ENCODE measurements around the gene CMIP.

CMIP gene

GRCh38 chr16:81719993-81720392 lies 275.4 kb downstream of the CMIP start:
- Histone ChIP-seq H4K20me1 (ENCODE audit: low read depth, low read length) (no peaks in the 10 kb centered on the region), H3K9me3 (ENCODE audit: insufficient read depth, low read length) (no peaks in the 10 kb centered on the region), H3K27me3 (ENCODE audit: low read length) (no peaks in the 10 kb centered on the region), H3K9me2 (replicated peaks; ENCODE audit: insufficient read depth, low read length) (no peaks in the 10 kb centered on the region), H3K36me3 (ENCODE audit: low read length) (no peaks in the 10 kb centered on the region), H3K9ac (ENCODE audit: low read length) (no peak overlapping the region), H3K4me2 (ENCODE audit: low read depth, low read length, poor library complexity, severe bottlenecking) (no peak overlapping the region), H3K79me2 (ENCODE audit: insufficient read depth, low read length) (no peaks in the 10 kb centered on the region), H3K4me3 (ENCODE audit: insufficient read depth, low read length, poor library complexity, severe bottlenecking) (no peak overlapping the region), H3F3A (ENCODE audit: insufficient read depth) (no peaks in the 10 kb centered on the region), H3K27ac (ENCODE audit: low read depth, low read length) (no peak overlapping the region), H2AFZ (ENCODE audit: low read depth, low read length, severe bottlenecking) (no peak overlapping the region)
- TF ChIP-seq EZH2phosphoT487 (conservative IDR thresholded peaks at IDR 0.05; ENCODE audit: low read length) (no peak), CTCF (IDR thresholded peaks at IDR 0.05; ENCODE audit: insufficient read depth, low read length, poor library complexity, severe bottlenecking) (no peak)

- H3K9me3 ChIP-seq (ENCODE audit: insufficient read depth, low read length): no peaks in the 10 kb centered on the region
- H3K27me3 ChIP-seq (ENCODE audit: low read length): no peaks in the 10 kb centered on the region
- no peaks in the 10 kb centered on the region for H3K79me2 ChIP-seq (ENCODE audit: insufficient read depth, low read length)
- no peak overlapping the region for H3K4me3 ChIP-seq (ENCODE audit: insufficient read depth, low read length, poor library complexity, severe bottlenecking)
- H2AFZ ChIP-seq (ENCODE audit: low read depth, low read length, severe bottlenecking): no peak overlapping the region
- no peaks in the 10 kb centered on the region for H3F3A ChIP-seq (ENCODE audit: insufficient read depth)
- H4K20me1 ChIP-seq (ENCODE audit: low read depth, low read length): no peaks in the 10 kb centered on the region
- H3K9me2 ChIP-seq (replicated peaks; ENCODE audit: insufficient read depth, low read length): no peaks in the 10 kb centered on the region
- H3K36me3 ChIP-seq (ENCODE audit: low read length): no peaks in the 10 kb centered on the region
- no peak overlapping the region for H3K4me2 ChIP-seq (ENCODE audit: low read depth, low read length, poor library complexity, severe bottlenecking)
- TF ChIP-seq CTCF (IDR thresholded peaks at IDR 0.05; ENCODE audit: insufficient read depth, low read length, poor library complexity, severe bottlenecking) (no peak), EZH2phosphoT487 (conservative IDR thresholded peaks at IDR 0.05; ENCODE audit: low read length) (no peak)
- no peak overlapping the region for H3K9ac ChIP-seq (ENCODE audit: low read length)
- no peak overlapping the region for H3K27ac ChIP-seq (ENCODE audit: low read depth, low read length)
These were observed 276.6 kb downstream of the CMIP start for GRCh38 chr16:81720973-81721906.

GRCh38 chr16:81723098-81723723 lies 278.6 kb downstream of the CMIP start:
- H2AFZ ChIP-seq (ENCODE audit: low read depth, low read length, severe bottlenecking): no peak overlapping the region
- no peaks in the 10 kb centered on the region for H3K79me2 ChIP-seq (ENCODE audit: insufficient read depth, low read length)
- H3K27me3 ChIP-seq (ENCODE audit: low read length): no peaks in the 10 kb centered on the region
- no peak overlapping the region for H3K27ac ChIP-seq (ENCODE audit: low read depth, low read length)
- no peaks in the 10 kb centered on the region for H4K20me1 ChIP-seq (ENCODE audit: low read depth, low read length)
- no peak overlapping the region for H3K9ac ChIP-seq (ENCODE audit: low read length)
- H3F3A ChIP-seq (ENCODE audit: insufficient read depth): no peaks in the 10 kb centered on the region
- TF ChIP-seq EZH2phosphoT487 (conservative IDR thresholded peaks at IDR 0.05; ENCODE audit: low read length) (no peak), CTCF (IDR thresholded peaks at IDR 0.05; ENCODE audit: insufficient read depth, low read length, poor library complexity, severe bottlenecking) (peak; percentile 48)
- H3K4me3 ChIP-seq (ENCODE audit: insufficient read depth, low read length, poor library complexity, severe bottlenecking): no peak overlapping the region
- no peak overlapping the region for H3K4me2 ChIP-seq (ENCODE audit: low read depth, low read length, poor library complexity, severe bottlenecking)
- no peaks in the 10 kb centered on the region for H3K36me3 ChIP-seq (ENCODE audit: low read length)
- no peaks in the 10 kb centered on the region for H3K9me2 ChIP-seq (replicated peaks; ENCODE audit: insufficient read depth, low read length)
- H3K9me3 ChIP-seq (ENCODE audit: insufficient read depth, low read length): no peaks in the 10 kb centered on the region
